Neuronal stem cell (in vitro differentiated cells): Measurements from ENCODE around the gene PROP1.

ENCODE experiments used
- DNase-seq: peaks from one replicate; pipeline ENCODE4 v3.0.0-alpha.2; 2013; ENCODE audit warnings: low spot score
- H2AFZ ChIP-seq: one replicate; pipeline ENCODE4 v1.6.1; 2013; ENCODE audit warnings: mild to moderate bottlenecking, low read length, inconsistent platforms
- H2AK5ac ChIP-seq: 2 replicates; pipeline ENCODE4 v1.6.1; 2013; ENCODE audit warnings: low read depth, mild to moderate bottlenecking, inconsistent platforms, low read length, moderate library complexity, mixed read lengths
- H2BK120ac ChIP-seq: 2 replicates; pipeline ENCODE4 v1.6.1; 2013; ENCODE audit warnings: low read depth, mild to moderate bottlenecking, inconsistent platforms, low read length, moderate library complexity, mixed read lengths
- H2BK12ac ChIP-seq: one replicate; pipeline ENCODE4 v1.6.1; 2013; ENCODE audit warnings: low read length, inconsistent platforms
- H2BK15ac ChIP-seq: 2 replicates; pipeline ENCODE4 v1.6.1; 2013; ENCODE audit warnings: mild to moderate bottlenecking, low read length, inconsistent platforms, mixed read lengths
- H2BK5ac ChIP-seq: one replicate; pipeline ENCODE4 v1.6.1; 2013; ENCODE audit warnings: inconsistent platforms, mild to moderate bottlenecking, low read length, moderate library complexity
- H3K14ac ChIP-seq: one replicate; pipeline ENCODE4 v1.6.1; 2013; ENCODE audit warnings: low read length, inconsistent platforms
- H3K18ac ChIP-seq: 2 replicates; pipeline ENCODE4 v1.6.1; 2013; ENCODE audit warnings: low read length, inconsistent platforms
- H3K23ac ChIP-seq: 2 replicates; pipeline ENCODE4 v1.6.1; 2013; ENCODE audit warnings: low read depth, mild to moderate bottlenecking, mixed read lengths, low read length, inconsistent platforms; ENCODE audit not compliant: poor library complexity
- H3K27ac ChIP-seq: replicated peaks from 3 replicates; pipeline ENCODE4 v1.5.1; 2013; ENCODE audit warnings: low read length, inconsistent platforms
- H3K27me3 ChIP-seq, 3 experiments: 2 replicates each; pipeline ENCODE4 v1.6.1; 2013; ENCODE audit warnings: low read length in 3 of 3, mild to moderate bottlenecking in 2 of 3, inconsistent platforms in 1 of 3, low read depth in 1 of 3, mixed read lengths in 1 of 3, moderate library complexity in 1 of 3; ENCODE audit not compliant: control insufficient read depth in 3 of 3, insufficient read depth in 3 of 3
- H3K36me3 ChIP-seq, 2 donors: replicated peaks in 1 of 2; 2 replicates each; pipeline ENCODE4 v1.6.1; 2013; ENCODE audit warnings: low read length in 2 of 2; ENCODE audit not compliant: control insufficient read depth in 2 of 2, insufficient read depth in 2 of 2
- H3K4ac ChIP-seq: 2 replicates; pipeline ENCODE4 v1.6.1; 2013; ENCODE audit warnings: inconsistent platforms, mild to moderate bottlenecking, low read length, moderate library complexity
- H3K4me1 ChIP-seq, 2 donors: 1 replicate in 1 of 2; 2 replicates in 1 of 2; pipeline ENCODE4 v1.6.1; 2013; ENCODE audit warnings: low read length in 2 of 2, low read depth in 1 of 2; ENCODE audit not compliant: control insufficient read depth in 2 of 2, insufficient read depth in 1 of 2
- H3K4me2 ChIP-seq: one replicate; pipeline ENCODE4 v1.6.1; 2013; ENCODE audit warnings: mild to moderate bottlenecking, low read length, inconsistent platforms; ENCODE audit not compliant: insufficient read depth, poor library complexity, severe bottlenecking
- H3K4me3 ChIP-seq, 2 donors: 2 replicates each; pipeline ENCODE4 v1.5.1; 2013; ENCODE audit warnings: low read length in 2 of 2, mild to moderate bottlenecking in 2 of 2, inconsistent platforms in 1 of 2, moderate library complexity in 1 of 2
- H3K79me1 ChIP-seq: one replicate; pipeline ENCODE4 v1.6.1; 2013; ENCODE audit warnings: low read depth, mild to moderate bottlenecking, inconsistent platforms, low read length, moderate library complexity
- H3K9ac ChIP-seq: one replicate; pipeline ENCODE4 v1.6.1; 2013; ENCODE audit warnings: mild to moderate bottlenecking, low read depth, low read length, inconsistent platforms; ENCODE audit not compliant: poor library complexity
- H3K9me3 ChIP-seq, 2 donors: replicated peaks in 1 of 2; 2 replicates each; pipeline versions ENCODE3 to v1.6.1; 2013; ENCODE audit warnings: low read length in 2 of 2, mild to moderate bottlenecking in 2 of 2, inconsistent platforms in 1 of 2, low read depth in 1 of 2, mixed read lengths in 1 of 2, moderate library complexity in 1 of 2; ENCODE audit not compliant: control insufficient read depth in 2 of 2, insufficient read depth in 1 of 2
- H4K8ac ChIP-seq: one replicate; pipeline ENCODE4 v1.6.1; 2013; ENCODE audit warnings: low read depth, mild to moderate bottlenecking, inconsistent platforms, low read length, moderate library complexity
- H4K91ac ChIP-seq: one replicate; pipeline ENCODE4 v1.6.1; 2013; ENCODE audit warnings: low read length, low read depth, mild to moderate bottlenecking, inconsistent platforms; ENCODE audit not compliant: poor library complexity
- WGBS, 2 donors: extraction: QIAGEN DNeasy Blood & Tissue Kit; methylation state at CpG; one replicate each; pipeline ENCODE4 v1.1.7; 2013; ENCODE audit warnings: missing lambda C conversion rate in 2 of 2, mixed read lengths in 1 of 2; ENCODE audit not compliant: insufficient read length in 2 of 2, insufficient replicate concordance in 1 of 2; ENCODE audit errors: extremely low coverage in 2 of 2; 5-methylcytosine and 5-hydroxymethylcytosine counted together

Gene PROP1

GRCh38 chr5:177985430-177986040, 10.5 kb downstream of the PROP1 start:
- no peak overlapping the region for H2BK120ac ChIP-seq
- peak overlapping the region; percentile 13 for H3K18ac ChIP-seq
- no peak overlapping the region for H3K9ac ChIP-seq
- peaks cover 3% of the 10 kb centered on the region for H3K79me1 ChIP-seq
- no peak overlapping the region for H2BK15ac ChIP-seq
- peaks cover 0 to 6% (median 0%) of the 10 kb centered on the region in 3 experiments for H3K27me3 ChIP-seq
- H3K4me3 ChIP-seq: no peak overlapping the region
- no peak overlapping the region for H2BK5ac ChIP-seq
- no peak overlapping the region for H4K91ac ChIP-seq
- no peak overlapping the region for H2AFZ ChIP-seq
- no peak for DNase-seq
- H3K23ac ChIP-seq: peak overlapping the region; percentile 80
- WGBS, 2 donors: no CpG with 5 or more reads among the region's 50 CpGs
- H2BK12ac ChIP-seq: peak overlapping the region; percentile 58
- no peaks in the 10 kb centered on the region for H3K36me3 ChIP-seq
- peak overlapping the region; percentile 56 for H3K14ac ChIP-seq
- no peak overlapping the region for H3K27ac ChIP-seq
- peak overlapping the region; percentile 88 for H2AK5ac ChIP-seq
- H3K4me2 ChIP-seq: peak overlapping the region; percentile 11
- peaks cover 0 to 3% of the 10 kb centered on the region in 2 donors for H3K9me3 ChIP-seq
- H3K4ac ChIP-seq: no peak overlapping the region
- peaks cover 0 to 10% of the 10 kb centered on the region in 2 donors for H3K4me1 ChIP-seq
- no peak overlapping the region for H4K8ac ChIP-seq

- peaks cover 0 to 3% of the 10 kb centered on the region in 2 donors for H3K9me3 ChIP-seq
- peaks cover 0 to 6% (median 0%) of the 10 kb centered on the region in 3 experiments for H3K27me3 ChIP-seq
- no peak overlapping the region for H2AFZ ChIP-seq
- H3K36me3 ChIP-seq: no peaks in the 10 kb centered on the region
- H3K4ac ChIP-seq: no peak overlapping the region
- H3K9ac ChIP-seq: no peak overlapping the region
- H3K27ac ChIP-seq: no peak overlapping the region
- no peak overlapping the region for H2BK15ac ChIP-seq
- no peak overlapping the region for H4K91ac ChIP-seq
- H3K79me1 ChIP-seq: peaks cover 4% of the 10 kb centered on the region
- no CpG with 5 or more reads among the region's 47 CpGs for WGBS, 2 donors
- peak overlapping the region in 1 of 2 donors; percentile 33 for H3K4me3 ChIP-seq
- H3K4me1 ChIP-seq: peaks cover 0 to 11% of the 10 kb centered on the region in 2 donors
- no peak overlapping the region for H2AK5ac ChIP-seq
- no peak overlapping the region for H3K14ac ChIP-seq
- H2BK5ac ChIP-seq: no peak overlapping the region
- H3K23ac ChIP-seq: no peak overlapping the region
- H2BK120ac ChIP-seq: no peak overlapping the region
- DNase-seq: no peak
- no peak overlapping the region for H3K4me2 ChIP-seq
- no peak overlapping the region for H2BK12ac ChIP-seq
- H3K18ac ChIP-seq: no peak overlapping the region
- H4K8ac ChIP-seq: no peak overlapping the region
Measured at GRCh38 chr5:177984584-177985206, 11.3 kb downstream of the PROP1 start.

- no peak overlapping the region for H2BK120ac ChIP-seq
- H3K4me2 ChIP-seq: no peak overlapping the region
- H3K4me3 ChIP-seq: peak overlapping the region in 1 of 2 donors; percentile 33
- peaks cover 0 to 6% (median 0%) of the 10 kb centered on the region in 3 experiments for H3K27me3 ChIP-seq
- peak overlapping the region; percentile 28 for H3K18ac ChIP-seq
- no peak overlapping the region for H2BK5ac ChIP-seq
- peaks cover 0 to 3% of the 10 kb centered on the region in 2 donors for H3K9me3 ChIP-seq
- H3K14ac ChIP-seq: peak overlapping the region; percentile 17
- no CpG with 5 or more reads among the region's 46 CpGs for whole genome bisulfite sequencing, 2 donors
- H4K8ac ChIP-seq: no peak overlapping the region
- no peak overlapping the region for H3K4ac ChIP-seq
- no peak overlapping the region for H2BK15ac ChIP-seq
- DNase-seq: no peak
- H3K36me3 ChIP-seq: no peaks in the 10 kb centered on the region
- H3K79me1 ChIP-seq: peaks cover 4% of the 10 kb centered on the region
- H4K91ac ChIP-seq: no peak overlapping the region
- H3K4me1 ChIP-seq: peaks cover 0 to 11% of the 10 kb centered on the region in 2 donors
- no peak overlapping the region for H3K23ac ChIP-seq
- no peak overlapping the region for H3K9ac ChIP-seq
- no peak overlapping the region for H2BK12ac ChIP-seq
- no peak overlapping the region for H2AFZ ChIP-seq
- no peak overlapping the region for H2AK5ac ChIP-seq
- no peak overlapping the region for H3K27ac ChIP-seq
Measured at GRCh38 chr5:177983763-177984583, 12.1 kb downstream of the PROP1 start.

- Histone ChIP-seq H2BK15ac (no peak overlapping the region), H3K9ac (peak overlapping the region; percentile 27), H2BK5ac (peak overlapping the region; percentile 10), H4K8ac (no peak overlapping the region), H3K9me3 (peaks cover 0 to 3% of the 10 kb centered on the region in 2 donors), H3K4me1 (peaks cover 0 to 11% of the 10 kb centered on the region in 2 donors), H3K4ac (no peak overlapping the region), H2BK12ac (no peak overlapping the region), H3K36me3 (no peaks in the 10 kb centered on the region), H2AK5ac (peak overlapping the region; percentile 40), H3K18ac (no peak overlapping the region), H3K23ac (no peak overlapping the region), H3K4me2 (no peak overlapping the region), H3K4me3 (no peak overlapping the region), H3K27ac (no peak overlapping the region), H2AFZ (no peak overlapping the region), H2BK120ac (no peak overlapping the region), H4K91ac (no peak overlapping the region), H3K79me1 (peaks cover 4% of the 10 kb centered on the region), H3K14ac (no peak overlapping the region), H3K27me3 (peaks cover 0 to 6% (median 0%) of the 10 kb centered on the region in 3 experiments)
- WGBS, 2 donors: no CpG with 5 or more reads among the region's 5 CpGs
- no peak for DNase-seq
Measured at GRCh38 chr5:177982956-177983355, 13.1 kb downstream of the PROP1 start.
